Astrocyte (in vitro differentiated cells and primary cell): ENCODE measurements around the gene SIRT2. TPM values are rescaled to one million over a fixed set of nuclear protein-coding genes. Genes with fewer than 3 reads are reported as not detected.
"Not testable (repeated sequence)": the region's sequence is repeated elsewhere in the genome, so short reads cannot be mapped to it uniquely, and the experiment has no call there.

Experiments used
- DNase-seq: peaks from one replicate; pipeline ENCODE4 v3.0.0-alpha.2; 2010; ENCODE audit warnings: low read depth
- FAIRE-seq: peaks from 2 replicates; lab custom pipeline; 2011; peaks lifted over from hg19 to GRCh38; lab: Jason Lieb, UNC
- H2AFZ ChIP-seq: 2 replicates; pipeline ENCODE4 v1.6.0; 2012; ENCODE audit warnings: low read depth, low read length, inconsistent platforms
- H3K27ac ChIP-seq: 2 replicates; pipeline ENCODE4 v1.5.1; 2011; ENCODE audit warnings: low read depth, low read length, inconsistent platforms
- H3K27me3 ChIP-seq: 2 replicates; pipeline ENCODE4 v1.6.0; 2011; ENCODE audit warnings: low read length, inconsistent platforms; ENCODE audit not compliant: insufficient read depth
- H3K36me3 ChIP-seq: 2 replicates; pipeline ENCODE4 v1.5.1; 2011; ENCODE audit warnings: low read length, inconsistent platforms; ENCODE audit not compliant: insufficient read depth
- H3K4me1 ChIP-seq: 2 replicates; pipeline ENCODE4 v1.5.1; 2011; ENCODE audit warnings: low read length, inconsistent platforms; ENCODE audit not compliant: insufficient read depth
- H3K4me2 ChIP-seq: 2 replicates; pipeline ENCODE4 v1.6.0; 2012; ENCODE audit warnings: low read length, inconsistent platforms
- H3K4me3 ChIP-seq: 2 replicates; pipeline ENCODE4 v1.5.1; 2011; ENCODE audit warnings: low read depth, mild to moderate bottlenecking, low read length, inconsistent platforms; ENCODE audit not compliant: insufficient read depth
- H3K79me2 ChIP-seq: 2 replicates; pipeline ENCODE4 v1.6.0; 2012; ENCODE audit warnings: mild to moderate bottlenecking, low read length, inconsistent platforms; ENCODE audit not compliant: insufficient read depth
- H3K9ac ChIP-seq: 2 replicates; pipeline ENCODE4 v1.6.0; 2012; ENCODE audit warnings: mild to moderate bottlenecking, low read length, inconsistent platforms
- H3K9me3 ChIP-seq: 2 replicates; pipeline ENCODE4 v1.5.1; 2012; ENCODE audit warnings: low read depth, mild to moderate bottlenecking, low read length, inconsistent platforms; ENCODE audit not compliant: insufficient read depth
- H4K20me1 ChIP-seq: 2 replicates; pipeline ENCODE4 v1.6.0; 2012; ENCODE audit warnings: low read length, inconsistent platforms; ENCODE audit not compliant: insufficient read depth
- H3K27ac Mint-ChIP-seq: one replicate; pipeline ENCODE4 v1.8.0; 2021; ENCODE audit warnings: mild to moderate bottlenecking, mixed read lengths; ENCODE audit not compliant: unreplicated experiment
- H3K27me3 Mint-ChIP-seq: one replicate; pipeline ENCODE4 v1.8.0; 2021; ENCODE audit warnings: low read depth, mixed read lengths; ENCODE audit not compliant: unreplicated experiment
- H3K36me3 Mint-ChIP-seq: one replicate; pipeline ENCODE4 v1.8.0; 2021; ENCODE audit warnings: low read depth, mixed read lengths; ENCODE audit not compliant: unreplicated experiment
- H3K4me1 Mint-ChIP-seq: one replicate; pipeline ENCODE4 v1.8.0; 2021; ENCODE audit warnings: low read depth, mixed read lengths; ENCODE audit not compliant: unreplicated experiment
- H3K4me3 Mint-ChIP-seq: one replicate; pipeline ENCODE4 v1.8.0; 2021; ENCODE audit warnings: mild to moderate bottlenecking, moderate library complexity, mixed read lengths; ENCODE audit not compliant: unreplicated experiment
- H3K9me3 Mint-ChIP-seq: one replicate; pipeline ENCODE4 v1.8.0; 2021; ENCODE audit warnings: mild to moderate bottlenecking, mixed read lengths; ENCODE audit not compliant: unreplicated experiment
- CTCF ChIP-seq: IDR thresholded peaks from 2 replicates; pipeline ENCODE4 v1.5.1; 2011; ENCODE audit warnings: low read depth, mild to moderate bottlenecking, inconsistent platforms, low read length, moderate library complexity; ENCODE audit not compliant: insufficient read depth
- EZH2 ChIP-seq: IDR thresholded peaks from 2 replicates; pipeline ENCODE4 v1.6.1; 2012; ENCODE audit warnings: mild to moderate bottlenecking, low read length, inconsistent platforms; ENCODE audit not compliant: insufficient read depth
- total RNA-seq: library from RNA; stranded (reverse); gene quantifications from 2 replicates; pipeline ENCODE4 v1.2.1, GENCODE V29; 2021

SIRT2 gene
- total RNA-seq, 1 donor from 2014 or later = 35.7 TPM

- Histone ChIP-seq H3K9ac (no peak overlapping the region), H3K9me3 (no peaks in the 10 kb centered on the region), H3K4me3 (no peak overlapping the region), H3K27ac (no peak overlapping the region), H3K4me2 (no peak overlapping the region), H4K20me1 (no peaks in the 10 kb centered on the region), H3K4me1 (peaks cover 7% of the 10 kb centered on the region), H3K79me2 (no peaks in the 10 kb centered on the region), H3K27me3 (no peaks in the 10 kb centered on the region), H2AFZ (no peak overlapping the region), H3K36me3 (no peaks in the 10 kb centered on the region)
- H3K4me1 Mint-ChIP-seq = peaks cover 5% of the 10 kb centered on the region
- H3K36me3 Mint-ChIP-seq = no peaks in the 10 kb centered on the region
- H3K9me3 Mint-ChIP-seq = no peaks in the 10 kb centered on the region
- FAIRE-seq (no peak), DNase-seq (no peak)
- TF ChIP-seq CTCF (no peak), EZH2 (no peak)
- H3K27me3 Mint-ChIP-seq = no peaks in the 10 kb centered on the region
- H3K27ac Mint-ChIP-seq = no peak overlapping the region
- no peak overlapping the region for H3K4me3 Mint-ChIP-seq
These were observed 42.6 kb downstream of the SIRT2 start for GRCh38 chr19:38856813-38857212.

GRCh38 chr19:38855751-38856150, 43.7 kb downstream of the SIRT2 start:
- H3K4me2 ChIP-seq, H3K4me1 Mint-ChIP-seq: not testable (repeated sequence)

GRCh38 chr19:38854961-38855360, 44.5 kb downstream of the SIRT2 start:
- not testable (repeated sequence) for H3K4me3 Mint-ChIP-seq, H3K4me1 Mint-ChIP-seq, H3K27me3 Mint-ChIP-seq, H3K4me2 ChIP-seq, H3K79me2 ChIP-seq, H3K9ac ChIP-seq, H4K20me1 ChIP-seq, H3K36me3 ChIP-seq, DNase-seq, H3K4me3 ChIP-seq, H3K27me3 ChIP-seq, H3K27ac Mint-ChIP-seq, H3K9me3 ChIP-seq, FAIRE-seq, H3K9me3 Mint-ChIP-seq, H3K36me3 Mint-ChIP-seq, H2AFZ ChIP-seq, H3K27ac ChIP-seq
- H3K4me1 ChIP-seq = peaks cover 18% of the 10 kb centered on the region

More at GRCh38 chr19:38855751-38856150, 43.7 kb downstream of the SIRT2 start:
- not testable (repeated sequence) for H3K36me3 Mint-ChIP-seq, H3K4me3 ChIP-seq, H3K9me3 ChIP-seq, FAIRE-seq, H2AFZ ChIP-seq, H3K27me3 Mint-ChIP-seq, DNase-seq, H3K4me3 Mint-ChIP-seq, H3K27ac Mint-ChIP-seq, H3K36me3 ChIP-seq, H3K9ac ChIP-seq, H3K9me3 Mint-ChIP-seq, H4K20me1 ChIP-seq, H3K79me2 ChIP-seq, H3K27me3 ChIP-seq, H3K27ac ChIP-seq
- peaks cover 16% of the 10 kb centered on the region for H3K4me1 ChIP-seq

GRCh38 chr19:38853214-38853613, 46.2 kb downstream of the SIRT2 start:
- Mint-ChIP-seq H3K9me3 (no peaks in the 10 kb centered on the region), H3K27ac (peak overlapping the region; percentile 94), H3K4me3 (peak overlapping the region; percentile 94), H3K36me3 (peaks cover 7% of the 10 kb centered on the region), H3K4me1 (peaks cover 9% of the 10 kb centered on the region), H3K27me3 (no peaks in the 10 kb centered on the region)
- Histone ChIP-seq H3K9me3 (no peaks in the 10 kb centered on the region), H3K9ac (peak overlapping the region; percentile 92), H4K20me1 (peaks cover 9% of the 10 kb centered on the region), H3K4me3 (peak overlapping the region; percentile 66), H3K4me2 (peak overlapping the region; percentile 86), H3K36me3 (no peaks in the 10 kb centered on the region), H3K79me2 (peaks cover 10% of the 10 kb centered on the region), H3K27me3 (no peaks in the 10 kb centered on the region), H3K4me1 (peaks cover 21% of the 10 kb centered on the region), H2AFZ (no peak overlapping the region), H3K27ac (no peak overlapping the region)
- no peak for FAIRE-seq
- DNase-seq = no peak
- no peak for TF ChIP-seq CTCF
- TF ChIP-seq EZH2 = no peak
